ENCODE results near the gene NBEAL1.
"Not testable (repeated sequence)": the region's sequence is repeated elsewhere in the genome, so short reads cannot be mapped to it uniquely, and the experiment has no call there.

Gene NBEAL1

GRCh38 chr2:203237346-203238238 lies 222.9 kb downstream of the NBEAL1 start:
- DNase-seq, result no peak

- no peak for DNase-seq
Observed at GRCh38 chr2:203238292-203238703, 223.6 kb downstream of the NBEAL1 start.

GRCh38 chr2:203238704-203239526 lies 224.2 kb downstream of the NBEAL1 start, which contains the start of gene CYP20A1:
Gene CYP20A1, plus strand, starts transcription at chr2:203239018. Its CDS starts 45 bp downstream, at chr2:203239063.
- peak; percentile 99 for DNase-seq

- no peak for DNase-seq
Observed at GRCh38 chr2:203240491-203240890, 225.8 kb downstream of the NBEAL1 start.

DNA sequence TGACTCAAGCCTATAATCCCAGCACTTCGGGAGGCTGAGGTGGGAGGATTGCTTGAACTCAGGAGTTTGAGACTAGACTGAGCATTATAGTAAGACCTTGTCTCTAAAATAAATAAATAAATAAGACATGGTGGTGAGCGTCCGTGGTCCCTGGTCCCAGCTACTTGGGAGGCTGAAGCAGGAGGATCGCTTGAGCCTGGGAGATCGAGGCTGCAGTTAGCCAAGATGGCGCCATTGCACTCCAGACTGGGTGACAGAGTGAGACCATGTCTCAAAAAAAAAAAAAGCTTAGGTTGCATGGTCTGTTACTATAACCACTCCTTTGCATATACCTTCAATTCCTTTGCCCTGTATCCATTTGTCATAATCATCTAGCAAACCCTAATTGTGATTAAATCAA lies 227.8 kb downstream of the NBEAL1 start:
- no peak for DNase-seq

- no peak for DNase-seq
Observed at GRCh38 chr2:203246646-203247045, 232.0 kb downstream of the NBEAL1 start.

DNA sequence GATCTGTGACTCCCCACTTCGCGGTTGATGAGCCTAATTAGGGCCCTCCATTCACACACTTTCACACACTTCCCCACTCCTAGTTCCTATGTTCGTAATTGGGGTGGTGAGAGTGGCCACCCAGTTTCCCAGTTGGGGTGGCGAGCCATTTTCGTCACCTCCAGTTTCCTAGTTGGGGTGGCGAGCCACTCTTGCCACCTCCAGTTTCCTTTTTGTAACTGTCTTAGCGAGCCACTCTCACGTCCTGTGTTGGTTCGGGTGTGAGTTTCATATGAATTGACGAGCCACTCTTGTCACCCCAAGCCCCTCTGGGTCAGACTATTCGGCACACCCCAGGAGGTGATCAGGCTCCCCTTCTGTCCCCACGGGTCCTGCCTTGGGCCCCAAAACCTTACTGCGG lies 238.1 kb downstream of the NBEAL1 start:
- DNase-seq, result no peak

DNA sequence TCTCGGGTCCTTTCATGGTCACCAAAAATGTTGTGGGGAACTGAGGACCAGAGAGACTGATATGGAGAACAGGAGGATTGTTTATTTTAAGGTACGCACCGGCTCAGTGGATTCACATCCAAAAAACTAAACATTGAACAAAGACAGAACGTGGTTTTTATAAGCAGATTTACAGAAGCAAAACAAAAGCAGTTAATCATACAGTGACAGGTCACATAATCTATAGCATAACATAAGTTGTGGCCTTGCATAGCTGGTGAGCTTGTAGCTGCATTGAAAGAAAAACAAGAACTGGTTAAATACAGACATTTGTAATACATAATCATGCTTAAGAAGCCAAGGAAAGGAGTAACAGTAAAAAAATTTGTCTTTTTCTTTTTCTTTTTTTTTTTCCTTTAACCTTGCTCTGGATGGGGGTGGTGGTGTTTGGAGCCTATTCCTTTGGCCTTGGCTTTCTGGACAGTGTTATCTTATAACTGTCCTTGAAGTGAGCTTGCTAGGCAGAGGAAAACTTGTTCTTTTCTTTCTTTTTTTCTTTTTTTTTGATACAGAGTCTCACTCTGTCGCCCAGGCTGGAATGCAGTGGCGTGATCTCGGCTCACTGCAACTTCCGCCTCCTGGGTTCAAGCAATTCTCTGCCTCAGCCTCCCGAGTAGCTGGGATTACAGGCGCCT lies 238.9 kb downstream of the NBEAL1 start:
- not testable (repeated sequence) for DNase-seq

DNA sequence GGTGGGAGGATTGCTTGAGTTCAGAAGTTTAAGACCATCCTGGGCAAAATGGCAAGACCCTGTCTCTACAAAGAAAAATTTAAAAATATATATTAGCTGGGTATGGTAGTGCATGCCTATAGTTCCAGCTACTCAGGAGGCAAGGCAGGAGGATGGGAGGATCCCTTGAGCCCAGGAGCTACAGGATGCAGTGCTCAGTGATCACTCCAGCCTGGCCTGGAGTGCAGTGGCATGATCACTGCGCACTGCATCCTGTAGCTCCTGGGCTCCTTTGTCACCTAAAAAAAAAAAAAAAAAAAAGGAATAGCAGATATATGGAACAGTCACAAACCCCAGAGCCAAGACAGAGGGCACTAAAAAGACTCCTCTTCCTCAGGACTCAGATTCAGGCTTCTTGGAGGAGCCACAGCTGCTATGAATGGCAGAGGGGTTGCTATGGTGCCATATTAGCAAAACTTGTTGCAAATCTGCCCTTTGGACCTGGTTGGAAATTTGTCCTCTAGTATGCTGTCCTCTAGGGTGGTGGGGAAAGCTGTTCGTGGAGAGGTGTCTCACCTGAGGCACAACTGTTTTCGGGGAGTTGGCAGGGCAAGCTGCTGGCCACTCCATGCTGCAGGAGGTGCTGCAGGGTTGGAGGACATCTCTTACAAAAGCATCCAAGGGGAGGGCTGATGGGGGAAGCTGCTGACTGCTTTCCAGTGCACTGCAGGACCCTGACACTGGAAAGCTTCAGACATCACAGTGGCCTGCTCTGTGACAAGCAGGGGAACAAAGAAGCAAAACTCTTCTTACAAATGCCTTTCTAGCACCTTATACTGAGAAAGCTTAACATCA lies 246.9 kb downstream of the NBEAL1 start:
- no peak for DNase-seq
